SK-N-SH treated with all-trans-retinoic acid at 6 μM for 48 hours (cell line): ENCODE measurements around the gene XRN1.

Source experiments
- ATAC-seq: fragments of 200-7000 bp; cut with Tn5 transposase; 3 replicates; pipeline ENCODE4 v1.9.1; 2020; ENCODE audit warnings: mild to moderate bottlenecking, moderate library complexity
- ARNTL ChIP-seq: fragments of 450-650 bp; formaldehyde crosslinking; IDR thresholded peaks from 2 replicates; pipeline ENCODE4 v1.5.0; 2020; ENCODE audit warnings: low read depth, mild to moderate bottlenecking, moderate library complexity, borderline replicate concordance
- CSDC2 ChIP-seq: fragments of 250-450 bp; sonication (Bioruptor Pico); IDR thresholded peaks from 2 replicates; pipeline ENCODE4 v1.5.0; 2020; ENCODE audit warnings: mild to moderate bottlenecking, moderate library complexity
- CSRNP3 ChIP-seq: fragments of 250-450 bp; sonication (Bioruptor Pico); IDR thresholded peaks from 2 replicates; pipeline ENCODE4 v1.5.1; 2021; ENCODE audit warnings: mild to moderate bottlenecking, moderate library complexity
- ESRRG ChIP-seq: fragments of 250-450 bp; sonication (Bioruptor Pico); IDR thresholded peaks from 2 replicates; pipeline ENCODE4 v1.6.1; 2021; ENCODE audit warnings: mild to moderate bottlenecking
- GLIS3 ChIP-seq: fragments of 250-450 bp; sonication (Bioruptor Pico); IDR thresholded peaks from 2 replicates; pipeline ENCODE4 v1.5.0; 2020; ENCODE audit warnings: mild to moderate bottlenecking, moderate library complexity
- ISL1 ChIP-seq: fragments of 250-450 bp; sonication (Bioruptor Pico); IDR thresholded peaks from 2 replicates; pipeline ENCODE4 v2.1.2; 2022; ENCODE audit warnings: mild to moderate bottlenecking, moderate library complexity
- OSR1 ChIP-seq: fragments of 250-450 bp; sonication (Bioruptor Pico); IDR thresholded peaks from 2 replicates; pipeline ENCODE4 v1.8.0; 2022; ENCODE audit warnings: moderate library complexity, mild to moderate bottlenecking, inconsistent platforms
- POU6F1 ChIP-seq: fragments of 250-450 bp; sonication (Bioruptor Pico); IDR thresholded peaks from 2 replicates; pipeline ENCODE4 v1.8.0; 2021; ENCODE audit warnings: low read depth, mild to moderate bottlenecking, moderate library complexity, borderline replicate concordance
- PPARA ChIP-seq: fragments of 250-450 bp; sonication (Bioruptor Pico); IDR thresholded peaks from 2 replicates; pipeline ENCODE4 v1.5.0; 2020; ENCODE audit warnings: mild to moderate bottlenecking, borderline replicate concordance
- RARB ChIP-seq: fragments of 250-450 bp; sonication (Bioruptor Pico); IDR thresholded peaks from 2 replicates; pipeline ENCODE4 v1.8.0; 2021; ENCODE audit warnings: mild to moderate bottlenecking, moderate library complexity
- SNAI2 ChIP-seq: fragments of 250-450 bp; sonication (Bioruptor Pico); IDR thresholded peaks from 2 replicates; pipeline ENCODE4 v1.5.0; 2020; ENCODE audit warnings: mild to moderate bottlenecking, moderate library complexity
- TCF4 ChIP-seq: fragments of 250-450 bp; sonication (Bioruptor Pico); IDR thresholded peaks from 2 replicates; pipeline ENCODE4 v1.8.0; 2021; ENCODE audit warnings: mild to moderate bottlenecking, moderate library complexity, borderline replicate concordance
- TOX ChIP-seq: fragments of 250-450 bp; sonication (Bioruptor Pico); IDR thresholded peaks from 2 replicates; pipeline ENCODE4 v1.8.0; 2021; ENCODE audit warnings: mild to moderate bottlenecking, moderate library complexity, borderline replicate concordance
- TSHZ2 ChIP-seq: fragments of 250-450 bp; sonication (Bioruptor Pico); IDR thresholded peaks from 2 replicates; pipeline ENCODE4 v1.5.0; 2020; ENCODE audit warnings: mild to moderate bottlenecking, moderate library complexity
- ZC3H10 ChIP-seq: fragments of 250-450 bp; sonication (Bioruptor Pico); IDR thresholded peaks from 2 replicates; pipeline ENCODE4 v1.5.1; 2021; ENCODE audit warnings: mild to moderate bottlenecking, moderate library complexity
- ZFP3 ChIP-seq: fragments of 250-450 bp; sonication (Bioruptor Pico); IDR thresholded peaks from 2 replicates; pipeline ENCODE4 v1.5.0; 2020; ENCODE audit warnings: mild to moderate bottlenecking, moderate library complexity
- ZFP30 ChIP-seq: fragments of 450-650 bp; formaldehyde crosslinking; IDR thresholded peaks from 2 replicates; pipeline ENCODE4 v1.5.0; 2022; ENCODE audit warnings: mild to moderate bottlenecking, moderate library complexity
- ZNF565 ChIP-seq: fragments of 450-650 bp; formaldehyde crosslinking; conservative IDR thresholded peaks from 2 replicates; pipeline ENCODE4 v1.5.0; 2020; ENCODE audit warnings: low read depth, mild to moderate bottlenecking, moderate library complexity
- ZNF70 ChIP-seq: fragments of 450-650 bp; formaldehyde crosslinking; IDR thresholded peaks from 2 replicates; pipeline ENCODE4 v1.5.0; 2020; ENCODE audit warnings: mild to moderate bottlenecking, moderate library complexity
- ZNF8 ChIP-seq: fragments of 450-650 bp; formaldehyde crosslinking; IDR thresholded peaks from 2 replicates; pipeline ENCODE4 v1.5.0; 2020; ENCODE audit warnings: mild to moderate bottlenecking, moderate library complexity
- TF ChIP-seq, protein P1 (sequence below): fragments of 250-450 bp; sonication (Bioruptor Pico); IDR thresholded peaks from 2 replicates; pipeline ENCODE4 v1.5.1; 2020; ENCODE audit warnings: low read depth, mild to moderate bottlenecking, moderate library complexity
- TF ChIP-seq, protein P2 (sequence below): fragments of 250-450 bp; sonication (Bioruptor Pico); IDR thresholded peaks from 2 replicates; pipeline ENCODE4 v1.8.0; 2020; ENCODE audit warnings: mild to moderate bottlenecking, moderate library complexity, borderline replicate concordance

The XRN1 gene

GRCh38 chr3:142272200-142272891 lies 175.5 kb downstream of the XRN1 start:
- no peak for TF ChIP-seq OSR1 (CRISPR knock-in tag)
- TF ChIP-seq ZFP3 (CRISPR knock-in tag), result no peak
- TF ChIP-seq GLIS3 (CRISPR knock-in tag), result no peak
- no peak for TF ChIP-seq TCF4 (CRISPR knock-in tag)
- no peak for TF ChIP-seq ZNF565 (CRISPR knock-in tag)
- TF ChIP-seq ESRRG (CRISPR knock-in tag), result no peak
- no peak for TF ChIP-seq ZNF8
- TF ChIP-seq, protein P1, sequence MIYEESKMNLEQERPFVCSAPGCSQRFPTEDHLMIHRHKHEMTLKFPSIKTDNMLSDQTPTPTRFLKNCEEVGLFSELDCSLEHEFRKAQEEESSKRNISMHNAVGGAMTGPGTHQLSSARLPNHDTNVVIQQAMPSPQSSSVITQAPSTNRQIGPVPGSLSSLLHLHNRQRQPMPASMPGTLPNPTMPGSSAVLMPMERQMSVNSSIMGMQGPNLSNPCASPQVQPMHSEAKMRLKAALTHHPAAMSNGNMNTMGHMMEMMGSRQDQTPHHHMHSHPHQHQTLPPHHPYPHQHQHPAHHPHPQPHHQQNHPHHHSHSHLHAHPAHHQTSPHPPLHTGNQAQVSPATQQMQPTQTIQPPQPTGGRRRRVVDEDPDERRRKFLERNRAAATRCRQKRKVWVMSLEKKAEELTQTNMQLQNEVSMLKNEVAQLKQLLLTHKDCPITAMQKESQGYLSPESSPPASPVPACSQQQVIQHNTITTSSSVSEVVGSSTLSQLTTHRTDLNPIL, result no peak
- TF ChIP-seq ISL1 (CRISPR knock-in tag), result no peak
- no peak for TF ChIP-seq TSHZ2 (CRISPR knock-in tag)
- no peak for TF ChIP-seq POU6F1 (CRISPR knock-in tag)
- TF ChIP-seq TOX, result no peak
- TF ChIP-seq ZNF70 (CRISPR knock-in tag), result no peak
- no peak for TF ChIP-seq CSDC2 (CRISPR knock-in tag)
- TF ChIP-seq, protein P2, sequence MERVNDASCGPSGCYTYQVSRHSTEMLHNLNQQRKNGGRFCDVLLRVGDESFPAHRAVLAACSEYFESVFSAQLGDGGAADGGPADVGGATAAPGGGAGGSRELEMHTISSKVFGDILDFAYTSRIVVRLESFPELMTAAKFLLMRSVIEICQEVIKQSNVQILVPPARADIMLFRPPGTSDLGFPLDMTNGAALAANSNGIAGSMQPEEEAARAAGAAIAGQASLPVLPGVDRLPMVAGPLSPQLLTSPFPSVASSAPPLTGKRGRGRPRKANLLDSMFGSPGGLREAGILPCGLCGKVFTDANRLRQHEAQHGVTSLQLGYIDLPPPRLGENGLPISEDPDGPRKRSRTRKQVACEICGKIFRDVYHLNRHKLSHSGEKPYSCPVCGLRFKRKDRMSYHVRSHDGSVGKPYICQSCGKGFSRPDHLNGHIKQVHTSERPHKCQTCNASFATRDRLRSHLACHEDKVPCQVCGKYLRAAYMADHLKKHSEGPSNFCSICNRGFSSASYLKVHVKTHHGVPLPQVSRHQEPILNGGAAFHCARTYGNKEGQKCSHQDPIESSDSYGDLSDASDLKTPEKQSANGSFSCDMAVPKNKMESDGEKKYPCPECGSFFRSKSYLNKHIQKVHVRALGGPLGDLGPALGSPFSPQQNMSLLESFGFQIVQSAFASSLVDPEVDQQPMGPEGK (CRISPR knock-in tag), result no peak
- TF ChIP-seq ZC3H10, result no peak
- TF ChIP-seq ZFP30 (CRISPR knock-in tag), result no peak
- ATAC-seq, result no peak

- no peak for ATAC-seq
- TF ChIP-seq ZNF70 (CRISPR knock-in tag), result no peak
- no peak for TF ChIP-seq RARB (CRISPR knock-in tag)
- TF ChIP-seq TSHZ2 (CRISPR knock-in tag), result no peak
- no peak for TF ChIP-seq ZNF8
- TF ChIP-seq POU6F1 (CRISPR knock-in tag), result no peak
- no peak for TF ChIP-seq ESRRG (CRISPR knock-in tag)
- no peak for TF ChIP-seq ZFP30 (CRISPR knock-in tag)
- TF ChIP-seq, protein P1, result no peak
- no peak for TF ChIP-seq TOX
- TF ChIP-seq PPARA (CRISPR knock-in tag), result no peak
- no peak for TF ChIP-seq ISL1 (CRISPR knock-in tag)
- TF ChIP-seq TCF4 (CRISPR knock-in tag), result no peak
- TF ChIP-seq SNAI2 (CRISPR knock-in tag), result no peak
- TF ChIP-seq CSRNP3 (CRISPR knock-in tag), result no peak
- TF ChIP-seq ARNTL (CRISPR knock-in tag), result no peak
Measured at GRCh38 chr3:142270407-142270806, 177.4 kb downstream of the XRN1 start.
